Adrenal gland (tissue), 12 donors: ENCODE data around the gene ZDHHC7. TPM values are rescaled to one million over a fixed set of nuclear protein-coding genes. Genes with fewer than 3 reads are reported as not detected.

Experiments used
- DNase-seq, 7 donors: peaks; one replicate each; pipeline ENCODE4 v3.0.0-alpha.2; 2019 to 2020
- H3K27ac ChIP-seq, 5 donors: fragments of 200-600 bp; sonication (generic) in 4 of 5; 1 replicate in 3 of 5; 2 replicates in 2 of 5; pipeline versions ENCODE4 v1.5.1 to v1.8.0; 2016 to 2020; ENCODE audit warnings: mild to moderate bottlenecking in 1 of 5
- H3K27me3 ChIP-seq: fragments of 200-600 bp; 2 replicates; pipeline ENCODE4 v1.8.0; 2021
- H3K36me3 ChIP-seq, 2 donors: fragments of 200-600 bp; replicated peaks in 1 of 2; 1 replicate in 1 of 2; 2 replicates in 1 of 2; pipeline versions ENCODE4 v1.5.1 to v1.8.0; 2018 to 2022
- H3K4me1 ChIP-seq, 2 donors: fragments of 200-600 bp; replicated peaks in 1 of 2; 1 replicate in 1 of 2; 2 replicates in 1 of 2; pipeline versions ENCODE4 v1.5.1 to v1.8.0; 2018 to 2021
- H3K4me3 ChIP-seq, 4 donors: fragments of 200-600 bp; sonication (generic) in 3 of 4; one replicate each; pipeline ENCODE4 v1.5.1; 2016 to 2018
- H3K9me3 ChIP-seq, 3 donors: fragments of 200-600 bp; sonication (generic) in 1 of 3; replicated peaks in 1 of 3; 1 replicate in 2 of 3; 2 replicates in 1 of 3; pipeline versions ENCODE4 v1.5.1 to v1.8.0; 2016 to 2021
- CTCF ChIP-seq, 6 experiments: fragments of 450-650 bp in 4 of 6; fragments of 200-600 bp in 2 of 6; sonication (generic) in 1 of 6; IDR thresholded peaks; 1 replicate in 5 of 6; 2 replicates in 1 of 6; pipeline versions ENCODE4 v1.5.1 to v1.8.0; 2016 to 2021; ENCODE audit warnings: antibody characterized with exemption in 6 of 6, mild to moderate bottlenecking in 2 of 6, moderate library complexity in 1 of 6
- POLR2A ChIP-seq, 2 donors: fragments of 450-650 bp; IDR thresholded peaks; one replicate each; pipeline ENCODE4 v1.6.1; 2017; ENCODE audit warnings: antibody characterized with exemption in 2 of 2, mild to moderate bottlenecking in 2 of 2, moderate library complexity in 1 of 2
- WGBS, 4 donors: extraction: QIAGEN DNeasy Blood & Tissue Kit in 2 of 4; methylation state at CpG; one replicate each; pipeline versions ENCODE4 v1.1.5 to v1.1.7; 2013 to 2017; 5-methylcytosine and 5-hydroxymethylcytosine counted together
- intact Hi-C, 2 donors: fragments of 100-400 bp; cut with DNase I; formaldehyde crosslinking; loops; one replicate each; pipeline versions ENCODE4 v1.14.1 to v1.15.0; 2022 to 2023
- polyA plus RNA-seq, 3 donors: library from polyadenylated mRNA; stranded (reverse); fragments of 200-250 nt in 2 of 3; fragments of 350-450 nt in 1 of 3; fragmentation: Illumina TruSeq in 1 of 3; extraction: RNeasy Lipid Tissue Mini Kit (QIAGEN cat#74804) in 1 of 3; gene quantifications; one replicate each; pipeline ENCODE4 v1.2.3, GENCODE V29; 2013 to 2014
- total RNA-seq, 9 donors: library from RNA; depleted of rRNA in 4 of 9; stranded (reverse); fragments of >200 nt in 4 of 9; fragments of 120-200 nt in 1 of 9; fragmentation: NEBNext Ultra II Directional in 1 of 9; extraction: Animal tissue kit (Norgen Biotek cat#: 25700) in 1 of 9; gene quantifications; one replicate each; pipeline versions ENCODE4 v1.1.0 to v1.2.4, GENCODE V29; 2013 to 2023
- donor health status: healthy with polysubstance abuse.
- donor health status: Bipolar disorder and iron deficiency.
- donor health status: DM: yes; HTN: yes; CAD: no.
- donor health status: DM: no; HTN: no; CAD: no.
- donor health status: DM: no; HTN: no; CAD: no.
- donor health status: DM: yes; HTN: yes; CAD: no.

ZDHHC7 gene
- total and polyA plus RNA-seq, 12 donors: 22.5 to 74.6 (median 41.0) TPM

DNA sequence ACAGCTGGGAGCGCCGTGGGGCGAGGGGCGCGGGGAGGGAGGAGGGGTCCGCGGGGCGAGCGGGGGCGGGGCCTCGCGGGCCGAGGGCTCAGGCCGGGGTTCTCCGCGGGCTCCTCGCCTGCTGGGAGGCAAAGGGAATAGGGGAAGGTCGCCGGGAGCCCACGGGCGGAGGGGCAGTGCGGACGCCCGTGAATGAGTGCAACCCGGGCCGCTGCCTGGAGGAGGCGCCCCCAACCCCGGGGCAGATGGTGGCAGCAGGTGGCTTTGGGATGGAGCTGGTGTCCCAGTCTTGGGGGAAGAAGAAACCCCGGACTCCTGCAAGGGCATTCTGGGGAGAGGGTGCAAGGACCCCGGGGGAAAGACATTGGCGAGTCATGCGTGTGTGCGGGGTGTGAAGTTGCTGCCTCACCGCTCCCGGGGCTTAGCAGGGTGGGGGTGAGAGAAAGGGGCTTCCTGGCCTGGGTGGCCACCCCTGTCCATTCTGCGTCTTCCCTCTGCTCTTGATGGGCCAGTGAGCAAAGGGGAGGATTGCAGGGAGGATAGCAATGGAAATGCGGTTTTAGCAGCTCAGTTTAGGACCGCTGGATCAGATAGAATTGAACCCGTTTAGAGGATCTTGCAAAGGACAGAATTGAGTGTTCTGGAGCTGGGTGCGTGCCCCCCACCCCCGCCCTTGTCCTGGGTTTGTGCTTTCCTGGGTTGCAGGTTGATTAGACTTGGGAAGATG, 16.8 kb upstream of the ZDHHC7 start:
- peaks cover 17 to 46% of the 10 kb centered on the region in 2 donors for H3K4me1 ChIP-seq
- no peaks in the 10 kb centered on the region for H3K36me3 ChIP-seq
- H3K27me3 ChIP-seq: no peaks in the 10 kb centered on the region
- intact Hi-C loops: no loop called here
- H3K9me3 ChIP-seq: no peaks in the 10 kb centered on the region
- H3K27ac ChIP-seq: peak overlapping the region; percentile 67 to 94 (median 82)
- no peak for TF ChIP-seq POLR2A (IDR thresholded peaks at IDR 0.05)
- no peak for TF ChIP-seq CTCF (IDR thresholded peaks at IDR 0.05)
- peak overlapping the region in 3 of 4 donors; percentile 29 to 86 (median 76) for H3K4me3 ChIP-seq
- 2 to 6% (median 4%) methylated on average over 24 to 40 of the region's 41 CpGs for WGBS, 4 donors
- no peak for DNase-seq

DNA sequence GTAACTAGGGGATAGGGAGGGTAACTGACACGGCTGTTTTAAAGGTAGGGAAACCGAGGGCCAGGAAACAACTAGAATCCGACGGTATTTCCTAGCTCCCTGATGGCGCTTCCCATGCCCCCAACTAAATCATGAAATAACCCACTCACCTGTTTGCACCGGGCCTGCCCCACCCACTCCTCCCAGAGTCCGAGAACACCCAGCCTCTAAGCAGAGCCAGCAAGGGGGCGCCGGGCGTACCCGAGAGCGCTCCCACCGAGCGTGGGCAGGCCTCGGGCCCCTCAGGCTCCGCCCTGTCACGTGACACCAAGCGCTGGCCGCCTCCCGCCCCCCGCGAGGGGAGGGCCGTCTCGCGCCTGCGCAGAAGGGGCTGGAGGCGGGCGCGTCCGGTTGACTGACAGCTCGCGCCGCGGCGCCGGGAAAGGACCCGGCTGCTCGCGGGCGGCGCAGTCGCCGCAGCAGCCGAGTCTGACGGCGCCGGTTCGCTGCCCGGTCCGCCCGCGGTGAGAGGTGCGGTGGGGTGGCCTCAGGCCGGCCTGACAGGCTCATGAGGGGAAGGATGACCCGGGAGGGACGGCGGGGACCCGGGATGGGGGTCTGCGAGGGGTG, 16.1 kb upstream of the ZDHHC7 start, which contains the start of gene KIAA0513:
Gene KIAA0513, plus strand, starts transcription at position 447 of the 609 bp plus-strand sequence. CDS start 39,277 bp downstream, outside the sequence.
- intact Hi-C loops: no loop called here
- WGBS, 4 donors: 0 to 1% (median 0%) methylated on average over 5 to 59 of the region's 59 CpGs
- H3K27me3 ChIP-seq: no peaks in the 10 kb centered on the region

DNA sequence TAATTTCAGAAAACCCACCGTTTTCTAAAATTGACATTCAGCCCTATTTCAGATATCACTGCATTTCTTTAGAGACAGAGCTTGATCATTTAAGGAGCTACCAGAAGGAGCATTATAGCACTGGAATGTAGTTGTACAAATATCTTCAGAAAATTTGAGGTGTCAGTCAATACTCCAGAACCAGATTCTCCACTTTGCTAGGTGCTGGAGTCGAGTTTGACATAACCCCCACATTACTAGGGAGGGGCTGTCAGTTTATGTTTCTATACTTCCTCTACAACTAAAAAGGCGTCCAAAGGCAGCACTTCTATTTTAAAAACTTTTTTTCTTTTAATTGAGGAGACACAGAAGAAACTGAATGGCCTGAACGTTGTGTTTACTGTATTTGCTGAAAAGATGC, 15.4 kb upstream of the ZDHHC7 start:
- intact Hi-C loops: no loop called here
- Histone ChIP-seq H3K27ac (peak overlapping the region in 2 of 5 donors; percentile 67 to 94), H3K4me3 (peak overlapping the region in 2 of 4 donors; percentile 76 to 86), H3K4me1 (peaks cover 17 to 46% of the 10 kb centered on the region in 2 donors), H3K36me3 (no peaks in the 10 kb centered on the region), H3K9me3 (no peaks in the 10 kb centered on the region), H3K27me3 (no peaks in the 10 kb centered on the region)
- DNase-seq: no peak
- TF ChIP-seq CTCF (IDR thresholded peaks at IDR 0.05) (no peak), POLR2A (IDR thresholded peaks at IDR 0.05) (no peak)
- 50 to 58% (median 53%) methylated on average over 4 of the region's 4 CpGs for WGBS, 4 donors

More for the DNA sequence above, 16.1 kb upstream of the ZDHHC7 start, which contains the start of gene KIAA0513:
- Histone ChIP-seq H3K4me3 (peak within 1 kb of the TSS in 3 of 4 donors; percentile 50 to 86 (median 76)), H3K4me1 (peaks cover 17 to 46% of the 10 kb centered on the region in 2 donors), H3K36me3 (no peaks in the 10 kb centered on the region), H3K9me3 (no peaks in the 10 kb centered on the region), H3K27ac (peak within 1 kb of the TSS; percentile 67 to 94 (median 82))
- peak; percentile 79 to 87 for TF ChIP-seq POLR2A (IDR thresholded peaks at IDR 0.05)
- TF ChIP-seq CTCF (IDR thresholded peaks at IDR 0.05): peak in 1 of 6 experiments; percentile 10
- peak; percentile 92 to 95 (median 95) for DNase-seq
